Endothelial cell of umbilical vein (primary cell): ENCODE data around the gene GFAP. TPM values are rescaled to one million over a fixed set of nuclear protein-coding genes. Genes with fewer than 3 reads are reported as not detected.

Experiments used
- BruUV-seq: library from RNA; stranded (reverse); fragments of 400-500 nt; replicated peaks from 2 replicates; lab custom pipeline; 2021; lab: Mats Ljungman, UMichigan
- CTCF ChIA-PET: fragments of 300-600, 350-600 bp; sonication (Branson Sonifier 250); formaldehyde crosslinking; loops from one replicate; lab custom pipeline; 2021; ENCODE audit warnings: antibody characterized with exemption, inconsistent platforms; lab: Charles Lee
- POLR2A ChIA-PET: fragments of 300-600, 350-600 bp; sonication (Branson Sonifier 250); formaldehyde crosslinking; loops from one replicate; lab custom pipeline; 2021; ENCODE audit warnings: antibody characterized with exemption, inconsistent platforms; lab: Charles Lee
- DNase-seq: peaks from one replicate; pipeline ENCODE4 v3.0.0-alpha.2; 2011; ENCODE audit warnings: low read depth, low spot score
- FAIRE-seq: peaks from 2 replicates; lab custom pipeline; 2011; peaks lifted over from hg19 to GRCh38; lab: Jason Lieb, UNC
- H2AFZ ChIP-seq: 2 replicates; pipeline ENCODE4 v1.6.0; 2012; ENCODE audit warnings: low read depth, low read length, control low read depth, inconsistent platforms
- H3K27ac ChIP-seq: 2 replicates; pipeline ENCODE4 v1.5.1; 2011; ENCODE audit warnings: low read depth, mild to moderate bottlenecking, control low read depth, low read length, moderate library complexity; ENCODE audit not compliant: insufficient read depth
- H3K27me3 ChIP-seq, 2 experiments: 2 replicates each; pipeline versions ENCODE4 v1.6.0 to v1.6.1; 2011; ENCODE audit warnings: low read length in 2 of 2, mixed read lengths in 1 of 2; ENCODE audit not compliant: control insufficient read depth in 2 of 2, insufficient read depth in 2 of 2
- H3K36me3 ChIP-seq, 2 experiments: 2 replicates in 1 of 2; 3 replicates in 1 of 2; pipeline ENCODE4 v1.5.1; 2011; ENCODE audit warnings: low read length in 2 of 2, mild to moderate bottlenecking in 1 of 2, moderate library complexity in 1 of 2; ENCODE audit not compliant: control insufficient read depth in 2 of 2, insufficient read depth in 2 of 2; ENCODE audit errors: extremely low read depth in 1 of 2
- H3K4me1 ChIP-seq: 3 replicates; pipeline ENCODE4 v1.5.1; 2011; ENCODE audit warnings: mild to moderate bottlenecking, low read length; ENCODE audit not compliant: control insufficient read depth, insufficient read depth; ENCODE audit errors: extremely low read depth
- H3K4me2 ChIP-seq: 2 replicates; pipeline ENCODE4 v1.6.1; 2011; ENCODE audit warnings: low read length, control low read depth, mixed read lengths; ENCODE audit not compliant: insufficient read depth
- H3K4me3 ChIP-seq, 3 experiments: fragments of 200-600 bp in 1 of 3; sonication (generic), shearing (Covaris generic) in 1 of 3; replicated peaks in 1 of 3; 2 replicates each; pipeline ENCODE4 v1.5.1; 2011 to 2016; ENCODE audit warnings: control low read depth in 3 of 3, low read length in 3 of 3, mild to moderate bottlenecking in 2 of 3, inconsistent platforms in 1 of 3, low read depth in 1 of 3, moderate library complexity in 1 of 3; ENCODE audit not compliant: insufficient read depth in 1 of 3
- H3K79me2 ChIP-seq: 2 replicates; pipeline ENCODE4 v1.6.0; 2012; ENCODE audit warnings: low read length, inconsistent platforms; ENCODE audit not compliant: control insufficient read depth, insufficient read depth
- H3K9ac ChIP-seq: replicated peaks from 2 replicates; pipeline ENCODE3; 2011; ENCODE audit warnings: low read length, control low read depth; ENCODE audit not compliant: insufficient read depth; ENCODE audit errors: extremely low read depth
- H3K9me1 ChIP-seq: replicated peaks from 3 replicates; pipeline ENCODE4 v1.6.0; 2011; ENCODE audit warnings: mild to moderate bottlenecking, low read length; ENCODE audit not compliant: control insufficient read depth, insufficient read depth; ENCODE audit errors: extremely low read depth
- H3K9me3 ChIP-seq: replicated peaks from 2 replicates; pipeline ENCODE4 v1.5.1; 2012; ENCODE audit warnings: low read length, inconsistent platforms; ENCODE audit not compliant: control insufficient read depth, insufficient read depth
- H4K20me1 ChIP-seq: replicated peaks from 2 replicates; pipeline ENCODE3; 2011; ENCODE audit warnings: mild to moderate bottlenecking, low read length; ENCODE audit not compliant: control insufficient read depth, insufficient read depth; ENCODE audit errors: extremely low read depth
- EZH2 ChIP-seq: IDR thresholded peaks from 2 replicates; pipeline ENCODE4 v1.6.1; 2012; ENCODE audit warnings: borderline replicate concordance, low read depth, mild to moderate bottlenecking, moderate library complexity, low read length, inconsistent platforms; ENCODE audit not compliant: severe bottlenecking
- FOS ChIP-seq: IDR thresholded peaks from 2 replicates; pipeline ENCODE4 v1.6.1; 2011; ENCODE audit warnings: mild to moderate bottlenecking, low read length, moderate library complexity, borderline replicate concordance; ENCODE audit not compliant: insufficient read depth
- GATA2 ChIP-seq: IDR thresholded peaks from 2 replicates; pipeline ENCODE4 v1.7.0; 2011; ENCODE audit warnings: low read depth, mild to moderate bottlenecking, moderate library complexity, mixed read lengths, low read length; ENCODE audit not compliant: insufficient read length, insufficient read depth
- MYC ChIP-seq: IDR thresholded peaks from one replicate; pipeline ENCODE4 v1.6.1; 2011; ENCODE audit warnings: mild to moderate bottlenecking, low read depth, low read length
- POLR2AphosphoS5 ChIP-seq: IDR thresholded peaks from 2 replicates; pipeline ENCODE4 v1.6.1; 2012; ENCODE audit warnings: low read depth, mild to moderate bottlenecking, control low read depth, low read length, moderate library complexity; ENCODE audit not compliant: insufficient read depth
- dilution Hi-C: fragments of 300-500 bp; cut with MboI; formaldehyde crosslinking; loops from one replicate; pipeline ENCODE4 v1.15.0; 2019; ENCODE audit warnings: low sequenced_read_pairs; ENCODE audit not compliant: extremely low pct_ligation_motif_present
- intact Hi-C: fragments of 100-400 bp; cut with micrococcal nuclease; formaldehyde crosslinking; loops from one replicate; pipeline ENCODE4 v1.10.0; 2022
- polyA plus RNA-seq, 4 experiments: library from polyadenylated mRNA; depleted of rRNA in 3 of 4; stranded (reverse) in 3 of 4; unstranded in 1 of 4; fragments of >200 nt; gene quantifications; 2 replicates each; pipeline versions ENCODE4 v1.2.1 to v1.2.3, GENCODE V29; 2011 to 2012; ENCODE audit warnings: missing spikeins in 1 of 4
- total RNA-seq: library from RNA; stranded (reverse); gene quantifications from 2 replicates; pipeline ENCODE4 v1.2.3, GENCODE V29; 2021
- TF ChIP-seq, protein P1 (sequence below): IDR thresholded peaks from 2 replicates; pipeline ENCODE4 v1.6.1; 2011; ENCODE audit not compliant: insufficient read depth, insufficient read length

GFAP gene
- total and polyA plus RNA-seq, 2 donors (not counting 3 experiments of a cell fraction or from before 2014, with no cell fraction given) = 0.07 to 0.42 TPM

DNA sequence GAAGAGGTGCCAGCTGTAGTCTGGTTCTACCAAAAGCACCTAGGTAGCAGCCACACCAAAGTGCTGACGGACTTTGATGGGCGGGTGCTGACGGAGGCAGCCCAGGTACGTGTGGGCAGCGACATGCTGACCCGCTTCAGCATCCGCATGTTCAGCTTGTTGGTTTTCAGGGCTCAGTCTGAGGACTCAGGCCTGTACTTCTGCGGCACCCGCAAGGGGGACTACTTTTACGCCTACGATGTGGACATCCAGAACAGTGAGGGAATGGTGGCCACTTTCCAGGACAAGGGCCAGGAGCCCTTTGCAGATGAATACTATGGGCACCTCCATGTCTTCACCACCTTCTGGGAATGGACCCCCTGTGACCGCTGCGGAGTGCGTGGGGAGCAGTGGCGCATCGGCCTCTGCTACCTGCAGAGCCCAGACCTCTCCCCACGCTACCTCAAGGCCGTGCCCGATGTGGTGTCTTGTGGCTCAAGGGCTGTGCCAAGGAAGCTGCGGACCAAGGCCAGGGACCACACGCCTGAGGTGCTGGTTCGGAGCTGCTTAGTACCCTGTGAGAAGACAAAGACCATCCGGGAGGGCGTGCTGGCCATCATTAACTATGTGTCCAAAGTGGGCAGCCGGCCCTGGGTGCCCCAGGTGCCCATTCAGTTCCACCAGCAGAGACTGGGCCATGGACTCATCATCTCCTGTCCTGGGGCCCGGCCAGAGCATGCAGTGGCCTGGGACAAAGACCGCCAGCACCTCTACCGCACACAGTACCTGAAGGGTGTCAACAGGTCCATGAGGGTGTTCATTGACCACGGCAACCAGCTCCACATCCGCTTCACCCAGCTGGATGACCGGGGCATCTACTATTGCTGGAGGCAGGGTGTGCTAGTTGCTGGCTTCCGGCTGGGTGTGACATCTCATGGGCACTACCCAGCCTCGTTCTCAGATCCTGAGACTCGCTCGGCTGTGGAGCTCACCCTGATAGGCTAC lies 11.0 kb downstream of the GFAP start:
- intact Hi-C loops = no loop called here
- Histone ChIP-seq H3K9me3 (no peaks in the 10 kb centered on the region), H3K27me3 (no peaks in the 10 kb centered on the region), H3K9me1 (no peaks in the 10 kb centered on the region), H3K79me2 (no peaks in the 10 kb centered on the region), H2AFZ (no peak overlapping the region), H3K9ac (no peak overlapping the region), H3K36me3 (no peaks in the 10 kb centered on the region), H3K4me3 (no peak overlapping the region), H4K20me1 (no peaks in the 10 kb centered on the region), H3K4me2 (no peak overlapping the region), H3K4me1 (peaks cover 49% of the 10 kb centered on the region), H3K27ac (no peak overlapping the region)
- no peak for FAIRE-seq
- TF ChIP-seq, protein P1, sequence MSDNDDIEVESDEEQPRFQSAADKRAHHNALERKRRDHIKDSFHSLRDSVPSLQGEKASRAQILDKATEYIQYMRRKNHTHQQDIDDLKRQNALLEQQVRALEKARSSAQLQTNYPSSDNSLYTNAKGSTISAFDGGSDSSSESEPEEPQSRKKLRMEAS = no peak
- TF ChIP-seq FOS (no peak), POLR2AphosphoS5 (no peak), EZH2 (no peak), MYC (no peak), GATA2 (no peak)
- POLR2A ChIA-PET = no interaction called here
- DNase-seq = no peak
- dilution Hi-C loops = no loop called here
- CTCF ChIA-PET = interaction anchor here (1.2 to 1.6 kb wide), 3 partner anchors 11 to 231 kb away, joined by 3 to 6 read pairs (median 4); partner anchors contain the start of genes ACBD4 and GFAP
- no TSS peak for BruUV-seq
